GM19455 (cell line): ENCODE measurements around the gene REPS1.
"Not testable (repeated sequence)": the region's sequence is repeated elsewhere in the genome, so short reads cannot be mapped to it uniquely, and the experiment has no call there.

Experiments
- ATAC-seq: cut with Tn5 transposase; IDR thresholded peaks from one replicate; pipeline ENCODE4 v1.9.1; 2021; ENCODE audit not compliant: unreplicated experiment

The REPS1 gene

GRCh38 chr6:139007428-139007827 is 19.4 kb upstream of the REPS1 start:
- no peak for ATAC-seq

GRCh38 chr6:139006477-139006876 is 18.4 kb upstream of the REPS1 start:
- ATAC-seq, result no peak

GRCh38 chr6:139003751-139004150 is 15.7 kb upstream of the REPS1 start:
- no peak for ATAC-seq

GRCh38 chr6:138999949-139000725 is 12.1 kb upstream of the REPS1 start:
- ATAC-seq, result no peak

- ATAC-seq, result no peak
Observed at GRCh38 chr6:138997136-138997535, 9.1 kb upstream of the REPS1 start.

GRCh38 chr6:138996524-138996923 is 8.5 kb upstream of the REPS1 start:
- no peak for ATAC-seq

- ATAC-seq, result not testable (repeated sequence)
Observed at GRCh38 chr6:138993410-138993809, 5.4 kb upstream of the REPS1 start.

GRCh38 chr6:138992965-138993364 is 4.9 kb upstream of the REPS1 start:
- ATAC-seq, result not testable (repeated sequence)

GRCh38 chr6:138991206-138991605 is 3.2 kb upstream of the REPS1 start:
- no peak for ATAC-seq

GRCh38 chr6:138989098-138989983 is 1.3 kb upstream of the REPS1 start:
- ATAC-seq, result no peak

GRCh38 chr6:138988469-138988834 is 399 bp upstream of the REPS1 start:
- ATAC-seq, result peak; percentile 29

- ATAC-seq, result peak; percentile 0
Observed at GRCh38 chr6:138987080-138987642, 892 bp downstream of the REPS1 start.

- no peak for ATAC-seq
Observed at GRCh38 chr6:138986578-138986977, 1.5 kb downstream of the REPS1 start.

- no peak for ATAC-seq
Observed at GRCh38 chr6:138981416-138981815, 6.6 kb downstream of the REPS1 start.

- ATAC-seq, result no peak
Observed at GRCh38 chr6:138979813-138980668, 8.0 kb downstream of the REPS1 start.

- ATAC-seq, result no peak
Observed at GRCh38 chr6:138979365-138979764, 8.7 kb downstream of the REPS1 start.

GRCh38 chr6:138978229-138978628 is 9.8 kb downstream of the REPS1 start:
- no peak for ATAC-seq

- no peak for ATAC-seq
Observed at GRCh38 chr6:138977646-138978167, 10.3 kb downstream of the REPS1 start.

GRCh38 chr6:138977242-138977641 is 10.8 kb downstream of the REPS1 start:
- ATAC-seq, result no peak

GRCh38 chr6:138975815-138976214 is 12.2 kb downstream of the REPS1 start:
- no peak for ATAC-seq
